SK-N-SH (cell line): ENCODE data around the gene CNTNAP2.

Source experiments
- EZH2phosphoT487 ChIP-seq: fragments of 200-600 bp; sonication (generic); IDR thresholded peaks from 2 replicates; pipeline ENCODE4 v1.6.1; 2017; ENCODE audit warnings: low read depth, mixed run types, mild to moderate bottlenecking, antibody characterized with exemption, moderate library complexity, borderline replicate concordance
- FOSL2 ChIP-seq: IDR thresholded peaks from 2 replicates; pipeline ENCODE4 v1.4.0; 2012; ENCODE audit warnings: low read depth, mild to moderate bottlenecking, moderate library complexity, borderline replicate concordance
- MEF2A ChIP-seq: IDR thresholded peaks from 2 replicates; pipeline ENCODE4 v1.4.0; 2012; ENCODE audit warnings: low read depth, borderline replicate concordance
- PBX3 ChIP-seq: IDR thresholded peaks from 2 replicates; pipeline ENCODE4; 2012
- POLR2AphosphoS5 ChIP-seq: IDR thresholded peaks from 2 replicates; pipeline ENCODE4 v1.6.1; 2012; ENCODE audit warnings: low read depth, low read length
- REST ChIP-seq: IDR thresholded peaks from 2 replicates; pipeline ENCODE4 v1.6.1; 2012; ENCODE audit warnings: mild to moderate bottlenecking, low read depth, low read length, moderate library complexity
- YY1 ChIP-seq: IDR thresholded peaks from 2 replicates; pipeline ENCODE4 v1.4.0; 2012; ENCODE audit warnings: low read depth, mild to moderate bottlenecking
- TF ChIP-seq, protein P1 (sequence below): fragments of 200-600 bp; sonication (generic); IDR thresholded peaks from 2 replicates; pipeline ENCODE4 v1.6.1; 2017; ENCODE audit warnings: antibody characterized with exemption, mild to moderate bottlenecking, moderate library complexity
- TF ChIP-seq, protein P2 (sequence below): IDR thresholded peaks from 2 replicates; pipeline ENCODE4 v1.4.0; 2012; ENCODE audit warnings: low read depth

GRCh38 chr7:147251751-147252325 is 1135.2 kb downstream of the CNTNAP2 start:
- TF ChIP-seq FOSL2 (no peak), MEF2A (no peak), YY1 (no peak), POLR2AphosphoS5 (no peak), REST (no peak), EZH2phosphoT487 (no peak), PBX3 (no peak)
- TF ChIP-seq, protein P1, sequence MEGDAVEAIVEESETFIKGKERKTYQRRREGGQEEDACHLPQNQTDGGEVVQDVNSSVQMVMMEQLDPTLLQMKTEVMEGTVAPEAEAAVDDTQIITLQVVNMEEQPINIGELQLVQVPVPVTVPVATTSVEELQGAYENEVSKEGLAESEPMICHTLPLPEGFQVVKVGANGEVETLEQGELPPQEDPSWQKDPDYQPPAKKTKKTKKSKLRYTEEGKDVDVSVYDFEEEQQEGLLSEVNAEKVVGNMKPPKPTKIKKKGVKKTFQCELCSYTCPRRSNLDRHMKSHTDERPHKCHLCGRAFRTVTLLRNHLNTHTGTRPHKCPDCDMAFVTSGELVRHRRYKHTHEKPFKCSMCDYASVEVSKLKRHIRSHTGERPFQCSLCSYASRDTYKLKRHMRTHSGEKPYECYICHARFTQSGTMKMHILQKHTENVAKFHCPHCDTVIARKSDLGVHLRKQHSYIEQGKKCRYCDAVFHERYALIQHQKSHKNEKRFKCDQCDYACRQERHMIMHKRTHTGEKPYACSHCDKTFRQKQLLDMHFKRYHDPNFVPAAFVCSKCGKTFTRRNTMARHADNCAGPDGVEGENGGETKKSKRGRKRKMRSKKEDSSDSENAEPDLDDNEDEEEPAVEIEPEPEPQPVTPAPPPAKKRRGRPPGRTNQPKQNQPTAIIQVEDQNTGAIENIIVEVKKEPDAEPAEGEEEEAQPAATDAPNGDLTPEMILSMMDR: no peak
- TF ChIP-seq, protein P2, sequence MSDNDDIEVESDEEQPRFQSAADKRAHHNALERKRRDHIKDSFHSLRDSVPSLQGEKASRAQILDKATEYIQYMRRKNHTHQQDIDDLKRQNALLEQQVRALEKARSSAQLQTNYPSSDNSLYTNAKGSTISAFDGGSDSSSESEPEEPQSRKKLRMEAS: no peak
